Middle frontal gyrus (tissue), 1 donor: ENCODE results near the gene CALB2.
A peak's percentile ranks its signal among the peaks of the same experiment; 100 is the strongest.

Source experiments
- DNase-seq: peaks from one replicate; pipeline ENCODE4 v3.0.0-alpha.2; 2015; ENCODE audit warnings: low spot score; ENCODE audit errors: extremely low spot score

CALB2 gene

GRCh38 chr16:71387045-71387871, 28.7 kb downstream of the CALB2 start:
- no peak for DNase-seq

- DNase-seq, result no peak
These were observed 30.8 kb downstream of the CALB2 start for GRCh38 chr16:71389330-71389729.

GRCh38 chr16:71396594-71396993, 38.1 kb downstream of the CALB2 start:
- DNase-seq, result no peak

- DNase-seq, result no peak
These were observed 41.5 kb downstream of the CALB2 start for GRCh38 chr16:71399801-71400563.

- no peak for DNase-seq
These were observed 43.5 kb downstream of the CALB2 start for GRCh38 chr16:71402007-71402406.

- no peak for DNase-seq
These were observed 44.2 kb downstream of the CALB2 start for GRCh38 chr16:71402674-71403073.

- DNase-seq, result no peak
These were observed 45.8 kb downstream of the CALB2 start for GRCh38 chr16:71404364-71404763.

GRCh38 chr16:71406316-71406715, 47.8 kb downstream of the CALB2 start:
- DNase-seq, result no peak

GRCh38 chr16:71406724-71407123, 48.2 kb downstream of the CALB2 start:
- DNase-seq, result no peak

- DNase-seq, result no peak
These were observed 49.2 kb downstream of the CALB2 start for GRCh38 chr16:71407731-71408130.

GRCh38 chr16:71408536-71408935, 50.0 kb downstream of the CALB2 start:
- no peak for DNase-seq

GRCh38 chr16:71409011-71409775, 50.7 kb downstream of the CALB2 start:
- no peak for DNase-seq

- no peak for DNase-seq
These were observed 51.6 kb downstream of the CALB2 start for GRCh38 chr16:71410146-71410545.

- DNase-seq, result peak; percentile 35
These were observed 54.0 kb downstream of the CALB2 start for GRCh38 chr16:71412270-71413160.

GRCh38 chr16:71413341-71413740, 54.8 kb downstream of the CALB2 start:
- DNase-seq, result no peak

- DNase-seq, result no peak
These were observed 55.5 kb downstream of the CALB2 start for GRCh38 chr16:71414038-71414437.

GRCh38 chr16:71421911-71422310, 63.4 kb downstream of the CALB2 start:
- no peak for DNase-seq

- no peak for DNase-seq
These were observed 64.5 kb downstream of the CALB2 start for GRCh38 chr16:71423016-71423415.

GRCh38 chr16:71423865-71424264, 65.3 kb downstream of the CALB2 start:
- no peak for DNase-seq

- DNase-seq, result no peak
These were observed 66.1 kb downstream of the CALB2 start for GRCh38 chr16:71424626-71425025.

GRCh38 chr16:71425746-71426068, 67.2 kb downstream of the CALB2 start:
- DNase-seq, result no peak
